ENCODE measurements around the gene ENTREP1. TPM values are rescaled to one million over a fixed set of nuclear protein-coding genes. Genes with fewer than 3 reads are reported as not detected.
A peak's percentile ranks its signal among the peaks of the same experiment; 100 is the strongest.
"Not testable (repeated sequence)": the region's sequence is repeated elsewhere in the genome, so short reads cannot be mapped to it uniquely, and the experiment has no call there.

Gene ENTREP1, protein sequence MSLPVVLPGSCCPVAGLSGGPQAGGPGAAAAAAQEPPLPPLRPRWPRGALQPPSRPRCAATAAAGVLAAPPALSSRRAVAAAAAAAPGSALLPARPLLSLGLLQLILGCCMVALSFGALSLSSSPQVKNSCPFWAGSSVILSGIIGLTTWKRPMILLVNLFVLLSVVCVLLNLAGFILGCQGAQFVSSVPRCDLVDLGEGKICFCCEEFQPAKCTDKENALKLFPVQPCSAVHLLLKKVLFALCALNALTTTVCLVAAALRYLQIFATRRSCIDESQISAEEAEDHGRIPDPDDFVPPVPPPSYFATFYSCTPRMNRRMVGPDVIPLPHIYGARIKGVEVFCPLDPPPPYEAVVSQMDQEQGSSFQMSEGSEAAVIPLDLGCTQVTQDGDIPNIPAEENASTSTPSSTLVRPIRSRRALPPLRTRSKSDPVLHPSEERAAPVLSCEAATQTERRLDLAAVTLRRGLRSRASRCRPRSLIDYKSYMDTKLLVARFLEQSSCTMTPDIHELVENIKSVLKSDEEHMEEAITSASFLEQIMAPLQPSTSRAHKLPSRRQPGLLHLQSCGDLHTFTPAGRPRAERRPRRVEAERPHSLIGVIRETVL
- 0.08 and 0.10 TPM in 2 replicates for total RNA-seq (2014; rRNA removed; shearing (Covaris generic))

DNA sequence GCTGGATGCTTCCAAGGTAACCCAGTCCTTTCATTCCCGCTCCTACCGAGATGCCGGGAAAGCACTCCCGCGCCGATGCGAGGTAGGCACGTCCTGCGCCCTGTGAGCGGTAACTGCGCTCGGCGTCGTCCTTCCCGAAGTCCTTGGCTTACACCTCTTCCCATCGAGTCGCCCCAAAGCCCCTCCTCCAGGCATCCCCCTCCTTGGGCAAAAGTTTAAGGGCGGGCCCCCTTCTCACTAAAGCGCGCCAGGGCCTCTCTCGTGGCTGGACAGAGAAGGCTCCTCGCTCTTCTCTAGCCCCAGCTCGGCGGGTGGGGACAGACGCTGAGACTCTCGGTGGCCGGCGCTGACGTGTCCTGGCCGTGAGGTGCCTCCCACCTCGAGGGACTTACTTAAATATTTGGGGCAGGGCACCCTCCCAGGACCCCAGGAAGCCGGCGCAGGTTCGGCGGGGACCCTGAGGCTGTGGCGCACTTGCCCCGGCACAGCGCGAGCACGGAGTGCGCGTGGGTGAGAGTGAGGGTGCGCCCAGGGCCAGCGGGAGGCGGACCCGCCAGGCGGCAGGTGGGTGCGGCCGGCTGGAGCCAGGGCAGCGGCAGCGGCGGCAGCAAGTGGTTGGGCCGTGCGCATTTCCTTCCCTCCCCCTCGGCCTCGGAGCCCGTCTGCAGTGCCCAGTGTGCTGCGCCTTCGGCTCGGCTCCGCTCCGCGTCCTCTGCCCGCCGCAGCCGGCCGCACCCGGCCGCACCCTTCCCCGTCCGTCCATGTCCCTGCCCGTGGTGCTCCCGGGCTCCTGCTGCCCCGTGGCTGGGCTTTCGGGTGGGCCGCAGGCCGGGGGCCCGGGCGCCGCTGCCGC is at the start of gene ENTREP1:
Gene ENTREP1, plus strand, starts transcription at position 667 of the 853 bp plus-strand sequence. Its CDS starts 95 bp downstream, at position 762.
- no peaks in the 10 kb centered on the region for H3K36me3 ChIP-seq
- no peak within 1 kb of the TSS for H3K27ac ChIP-seq
- H3K27me3 ChIP-seq = peaks cover 36% of the 10 kb centered on the region
- H3K4me3 ChIP-seq = peak within 1 kb of the TSS; percentile 54
- no peaks in the 10 kb centered on the region; the same call in 1 of the 2 replicates for H3K4me1 ChIP-seq
- DNase-seq = peak; percentile 53 to 63
- H3K9me3 ChIP-seq (replicated peaks) = no peaks in the 10 kb centered on the region

DNA sequence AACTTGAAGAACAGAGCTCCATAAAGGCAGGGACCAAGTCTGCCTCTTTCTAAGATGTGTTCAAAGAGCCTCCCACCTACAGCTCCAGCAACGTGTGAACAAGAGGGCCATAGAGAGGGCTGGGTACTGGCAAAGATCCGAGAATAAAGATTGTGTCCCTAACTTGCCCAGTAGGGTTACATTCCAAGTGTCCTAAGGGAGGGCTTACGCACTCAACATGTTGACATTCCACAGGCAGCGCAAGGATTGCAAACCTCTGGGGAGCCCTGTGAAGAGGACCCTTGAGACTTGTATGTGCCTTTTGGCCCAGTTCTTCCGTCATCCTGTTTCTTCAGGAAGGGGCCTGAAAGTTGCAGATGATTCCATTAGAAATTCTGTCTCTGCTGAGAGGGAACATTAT is 48.2 kb upstream of the ENTREP1 start:
- H3K27me3 ChIP-seq = no peaks in the 10 kb centered on the region
- no peak overlapping the region for H3K4me3 ChIP-seq
- DNase-seq = no peak
- H3K4me1 ChIP-seq = peaks cover 9% of the 10 kb centered on the region
- H3K9me3 ChIP-seq (replicated peaks) = no peaks in the 10 kb centered on the region; the same call in 1 of the 2 replicates
- no peak overlapping the region for H3K27ac ChIP-seq
- H3K36me3 ChIP-seq = no peaks in the 10 kb centered on the region

DNA sequence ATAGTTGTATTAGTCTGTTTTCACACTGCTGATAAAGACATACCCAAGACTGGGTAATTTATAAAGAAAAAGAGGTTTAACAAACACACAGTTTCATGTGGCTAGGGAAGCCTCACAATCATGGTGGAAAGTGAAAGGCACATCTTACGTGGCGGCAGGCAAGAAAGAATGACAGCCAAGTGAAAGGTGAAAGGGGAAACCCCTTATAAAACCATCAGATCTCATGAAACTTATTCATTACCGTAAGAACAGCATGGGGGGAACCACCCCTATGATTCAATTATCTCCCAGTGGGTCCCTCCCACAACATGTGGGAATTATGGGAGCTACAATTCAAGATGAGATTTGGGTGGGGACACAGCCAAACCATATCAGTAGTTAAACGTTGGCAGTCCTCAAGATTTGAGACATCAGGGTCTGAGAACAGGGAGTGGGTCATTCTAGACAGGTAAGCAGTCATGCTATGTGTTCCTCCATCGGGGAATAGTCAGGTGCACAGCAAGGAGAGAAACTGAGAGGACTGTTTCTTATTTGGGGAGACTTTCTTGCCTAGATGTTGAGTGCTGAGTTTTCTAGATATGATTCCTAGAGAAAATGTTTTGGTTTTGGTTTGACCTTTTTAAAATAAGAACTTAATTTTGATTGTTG is 45.8 kb upstream of the ENTREP1 start:
- no peaks in the 10 kb centered on the region for H3K4me1 ChIP-seq
- H3K27me3 ChIP-seq = no peaks in the 10 kb centered on the region
- H3K36me3 ChIP-seq = no peaks in the 10 kb centered on the region
- H3K4me3 ChIP-seq = no peak overlapping the region
- DNase-seq = no peak
- no peaks in the 10 kb centered on the region; the same call in 1 of the 2 replicates for H3K9me3 ChIP-seq (replicated peaks)
- H3K27ac ChIP-seq = no peak overlapping the region

DNA sequence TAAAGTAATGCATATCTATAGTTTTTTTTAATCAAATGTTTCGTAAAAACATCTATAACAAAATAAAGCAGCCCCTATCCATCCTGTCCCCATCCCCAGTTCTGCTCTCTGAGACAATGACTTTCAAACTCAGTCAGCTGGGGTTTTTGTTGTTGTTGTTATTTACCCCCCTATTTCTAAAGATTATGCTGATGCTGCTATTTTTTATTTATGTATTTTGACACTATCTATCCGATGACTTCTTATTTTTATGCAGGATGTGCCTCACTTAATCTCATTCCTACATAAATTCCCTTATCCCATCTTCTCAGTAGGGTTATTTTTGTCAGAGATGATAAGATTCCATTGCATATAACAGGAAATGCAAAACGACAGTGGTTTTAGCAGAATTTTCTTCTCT is 45.3 kb upstream of the ENTREP1 start:
- no peaks in the 10 kb centered on the region for H3K4me1 ChIP-seq
- H3K27me3 ChIP-seq = no peaks in the 10 kb centered on the region
- no peak overlapping the region for H3K4me3 ChIP-seq
- no peak overlapping the region for H3K27ac ChIP-seq
- H3K36me3 ChIP-seq = no peaks in the 10 kb centered on the region
- DNase-seq = no peak
- no peaks in the 10 kb centered on the region; the same call in 1 of the 2 replicates for H3K9me3 ChIP-seq (replicated peaks)

DNA sequence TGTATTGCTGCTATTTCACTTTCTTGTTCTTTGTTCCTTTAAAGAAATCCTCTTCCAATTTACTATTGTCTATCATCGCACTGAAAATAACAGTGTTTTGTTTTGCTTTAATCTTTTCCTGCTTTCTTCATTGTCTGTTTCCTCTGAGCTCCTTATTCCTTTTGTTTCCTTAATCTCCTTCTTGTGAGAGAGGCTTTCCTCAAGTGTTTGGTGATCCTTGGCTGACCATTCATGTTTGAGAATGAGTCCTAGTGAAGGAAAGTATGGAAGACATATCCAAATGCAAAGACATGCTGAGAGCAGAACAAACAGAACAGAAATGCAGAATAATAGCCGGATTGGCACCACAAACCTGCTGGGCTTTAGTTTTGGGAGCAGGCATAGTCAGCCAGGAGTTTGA is 42.0 kb upstream of the ENTREP1 start:
- H3K36me3 ChIP-seq = no peaks in the 10 kb centered on the region
- H3K4me3 ChIP-seq = no peak overlapping the region
- H3K27ac ChIP-seq = no peak overlapping the region
- no peaks in the 10 kb centered on the region for H3K9me3 ChIP-seq (replicated peaks)
- no peaks in the 10 kb centered on the region for H3K4me1 ChIP-seq
- no peak for DNase-seq
- H3K27me3 ChIP-seq = no peaks in the 10 kb centered on the region

DNA sequence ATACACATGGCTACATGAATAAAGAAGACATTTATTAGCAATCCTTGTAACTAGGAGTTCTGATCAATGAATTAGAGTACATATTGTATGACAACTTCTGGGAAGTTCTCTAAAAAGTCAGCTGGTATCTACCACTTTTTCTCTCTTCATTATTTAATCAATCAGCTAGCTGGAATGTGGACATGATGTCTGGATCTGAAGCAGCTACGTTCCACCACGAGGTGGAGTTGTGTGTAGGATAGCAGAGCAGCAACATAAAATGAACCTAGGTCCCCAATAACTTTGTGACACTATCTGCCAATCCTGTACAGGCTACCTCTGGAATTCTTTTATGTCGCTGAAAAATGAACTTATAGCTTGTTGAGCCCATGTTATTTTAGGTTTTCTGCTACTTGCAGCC is 32.9 kb upstream of the ENTREP1 start:
- Histone ChIP-seq H3K4me3 (no peak overlapping the region), H3K9me3 (replicated peaks) (no peaks in the 10 kb centered on the region; the same call in 1 of the 2 replicates), H3K4me1 (no peaks in the 10 kb centered on the region), H3K36me3 (no peaks in the 10 kb centered on the region), H3K27ac (no peak overlapping the region), H3K27me3 (no peaks in the 10 kb centered on the region)
- DNase-seq = no peak

DNA sequence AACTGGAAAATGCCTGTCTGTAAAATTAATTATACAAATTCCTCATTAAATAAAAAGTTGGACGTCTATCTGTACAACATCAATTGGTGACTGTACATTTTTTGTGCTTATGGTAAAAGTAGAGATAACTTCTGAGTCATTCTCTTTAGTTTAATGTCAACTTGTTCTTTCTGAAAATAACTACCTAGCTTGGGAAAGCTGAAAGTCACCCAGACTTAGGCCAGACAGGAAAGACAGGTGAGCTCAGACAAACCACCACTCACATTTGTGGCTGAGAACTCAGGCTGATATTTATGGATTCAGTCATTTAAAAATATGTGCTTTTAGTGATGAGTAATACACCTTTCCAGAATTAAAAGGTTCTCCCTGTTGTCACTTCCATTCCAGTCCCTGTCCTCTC is 31.9 kb upstream of the ENTREP1 start:
- no peaks in the 10 kb centered on the region for H3K4me1 ChIP-seq
- H3K27ac ChIP-seq = no peak overlapping the region
- no peak overlapping the region for H3K4me3 ChIP-seq
- H3K36me3 ChIP-seq = no peaks in the 10 kb centered on the region
- no peaks in the 10 kb centered on the region; the same call in 1 of the 2 replicates for H3K9me3 ChIP-seq (replicated peaks)
- DNase-seq = no peak
- H3K27me3 ChIP-seq = no peaks in the 10 kb centered on the region

DNA sequence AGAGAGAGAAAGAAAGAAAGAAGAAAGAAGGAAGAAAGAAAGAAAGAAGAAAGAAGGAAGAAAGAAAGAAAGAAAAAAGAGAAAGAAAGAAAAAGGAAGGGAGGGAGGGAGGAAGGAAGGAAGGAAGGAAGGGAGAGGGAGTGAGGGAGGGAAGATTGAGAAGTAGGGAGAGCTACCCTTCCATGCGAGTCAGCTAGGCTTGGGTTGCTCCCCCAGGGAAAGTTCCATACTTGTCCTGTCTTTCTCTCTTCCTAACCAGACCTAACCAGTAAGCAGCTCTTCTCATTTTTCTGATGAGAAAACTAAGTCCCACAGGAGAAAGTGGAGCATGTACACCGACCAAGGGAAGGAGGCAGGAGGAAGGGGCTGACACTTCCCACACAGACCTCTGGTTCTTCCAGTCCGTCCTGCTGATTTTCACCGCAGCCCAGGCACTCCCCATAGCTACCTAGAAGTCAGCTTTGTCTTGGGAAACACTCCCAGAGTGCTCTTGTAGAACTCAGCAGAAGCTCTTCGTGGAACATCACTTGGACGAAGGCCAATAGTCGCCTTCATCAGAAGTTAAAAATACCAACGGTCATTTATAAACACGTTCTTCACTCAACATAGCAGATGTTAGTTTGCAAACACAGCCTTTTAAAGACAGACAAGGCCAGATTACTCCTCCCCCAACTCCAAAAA is 29.0 kb upstream of the ENTREP1 start:
- Histone ChIP-seq H3K27me3 (no peaks in the 10 kb centered on the region), H3K4me3 (no peak overlapping the region), H3K36me3 (no peaks in the 10 kb centered on the region), H3K4me1 (no peaks in the 10 kb centered on the region), H3K9me3 (replicated peaks) (no peaks in the 10 kb centered on the region; the same call in 1 of the 2 replicates), H3K27ac (no peak overlapping the region)
- DNase-seq = no peak

DNA sequence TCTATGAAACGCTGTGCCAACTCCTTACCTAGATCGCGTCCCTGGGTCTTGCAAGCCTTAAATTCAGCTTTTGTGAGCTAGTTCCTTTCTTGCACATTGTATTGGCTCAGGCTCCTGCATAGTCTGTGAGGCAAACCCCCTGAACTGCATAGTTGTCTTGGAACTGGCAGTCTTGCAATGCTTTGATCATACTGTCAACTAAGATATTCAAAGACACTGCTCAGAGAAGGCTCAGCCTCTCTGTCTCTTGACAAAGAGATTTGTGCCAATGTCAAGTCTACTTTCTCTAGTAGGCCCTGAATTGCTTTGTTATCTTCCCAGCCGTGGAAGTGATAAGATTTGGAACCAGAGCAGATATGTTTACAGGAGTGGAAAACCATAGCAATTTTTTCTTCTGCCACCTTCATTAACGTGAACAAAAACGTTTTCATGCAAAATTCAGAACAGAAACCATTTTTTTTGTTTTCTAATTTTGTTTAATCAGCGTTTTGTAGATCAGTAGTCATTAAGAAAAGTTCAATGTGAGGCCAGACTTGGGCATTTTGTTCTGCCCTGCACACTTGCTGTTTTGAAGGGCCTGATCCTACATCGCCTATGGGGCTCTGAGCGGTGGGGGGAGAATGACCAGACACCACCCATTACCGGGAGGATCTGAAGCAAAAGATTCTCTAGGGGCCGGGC is 27.6 kb upstream of the ENTREP1 start:
- Histone ChIP-seq H3K27ac (no peak overlapping the region), H3K27me3 (no peaks in the 10 kb centered on the region), H3K9me3 (replicated peaks) (no peaks in the 10 kb centered on the region; the same call in 1 of the 2 replicates), H3K4me1 (no peaks in the 10 kb centered on the region), H3K4me3 (no peak overlapping the region), H3K36me3 (no peaks in the 10 kb centered on the region)
- no peak for DNase-seq

DNA sequence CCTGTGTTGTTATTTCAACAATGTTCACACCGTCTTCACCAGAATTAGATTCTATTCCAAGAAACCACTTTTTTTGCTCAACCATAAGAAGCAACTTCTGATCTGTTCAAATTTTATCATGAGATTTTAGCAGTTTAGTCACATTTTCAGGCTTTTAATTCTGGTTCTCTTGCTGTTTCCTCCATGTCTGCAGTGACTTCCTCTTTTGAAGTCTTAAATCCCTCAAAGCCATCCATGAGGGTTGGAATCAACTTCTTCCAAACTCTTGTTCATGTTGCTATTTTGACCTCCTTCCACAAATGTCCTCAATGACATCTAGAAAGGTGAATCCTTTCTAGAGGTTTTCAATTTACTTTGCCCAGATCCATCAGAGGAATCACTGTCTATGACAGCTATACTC is 25.7 kb upstream of the ENTREP1 start:
- no peaks in the 10 kb centered on the region for H3K27me3 ChIP-seq
- H3K4me3 ChIP-seq = no peak overlapping the region
- H3K36me3 ChIP-seq = no peaks in the 10 kb centered on the region
- H3K27ac ChIP-seq = no peak overlapping the region
- no peak for DNase-seq
- H3K4me1 ChIP-seq = no peaks in the 10 kb centered on the region
- peaks cover 3% of the 10 kb centered on the region; the same call in 1 of the 2 replicates for H3K9me3 ChIP-seq (replicated peaks)

DNA sequence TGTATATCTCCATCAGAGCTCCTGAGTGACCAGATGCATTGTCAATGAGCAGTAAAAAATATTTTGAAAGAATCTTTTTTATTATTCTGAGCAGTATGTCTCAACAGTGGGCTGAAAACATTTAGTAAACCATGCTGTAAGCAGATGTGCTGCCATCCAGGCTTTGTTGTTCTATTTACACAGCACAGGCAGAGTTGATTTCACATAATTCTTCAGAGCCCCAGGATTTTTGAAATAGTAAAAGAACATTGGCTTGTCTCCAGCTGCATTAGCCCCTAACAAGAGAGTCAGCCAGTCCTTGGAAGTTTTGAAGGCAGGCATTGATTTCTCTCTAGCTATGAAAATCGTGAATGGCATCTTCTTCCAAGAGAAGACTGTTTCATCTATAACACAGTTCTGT is 25.2 kb upstream of the ENTREP1 start:
- Histone ChIP-seq H3K27me3 (no peaks in the 10 kb centered on the region), H3K4me3 (no peak overlapping the region), H3K4me1 (no peaks in the 10 kb centered on the region), H3K27ac (no peak overlapping the region), H3K36me3 (no peaks in the 10 kb centered on the region), H3K9me3 (replicated peaks) (peaks cover 3% of the 10 kb centered on the region; the same call in 1 of the 2 replicates)
- DNase-seq = no peak

DNA sequence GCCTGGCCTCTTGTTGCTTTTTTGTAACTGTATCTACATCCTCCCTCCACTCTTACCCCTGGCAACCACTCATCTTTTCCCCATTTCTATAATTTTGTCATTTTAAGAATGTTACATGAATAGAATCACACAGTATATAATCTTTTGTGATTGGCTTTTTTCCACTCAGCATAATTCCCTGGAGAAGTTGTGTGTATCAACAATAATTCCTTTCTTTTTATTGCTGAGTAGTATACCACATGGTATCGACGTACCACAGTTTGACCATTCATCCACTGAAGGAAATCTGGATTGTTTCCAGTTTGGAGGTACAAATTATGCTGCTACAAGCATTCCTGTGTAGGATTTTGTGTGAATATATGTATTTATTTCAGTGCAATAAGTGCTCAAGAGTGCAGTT is 21.7 kb upstream of the ENTREP1 start:
- H3K9me3 ChIP-seq (replicated peaks) = 0 out of 2 replicates have a peak, but pooled peaks cover 3% of the 10 kb centered on the region
- H3K4me3 ChIP-seq = no peak overlapping the region
- DNase-seq = no peak
- no peaks in the 10 kb centered on the region for H3K36me3 ChIP-seq
- H3K27ac ChIP-seq = no peak overlapping the region
- no peaks in the 10 kb centered on the region for H3K27me3 ChIP-seq
- H3K4me1 ChIP-seq = no peaks in the 10 kb centered on the region

DNA sequence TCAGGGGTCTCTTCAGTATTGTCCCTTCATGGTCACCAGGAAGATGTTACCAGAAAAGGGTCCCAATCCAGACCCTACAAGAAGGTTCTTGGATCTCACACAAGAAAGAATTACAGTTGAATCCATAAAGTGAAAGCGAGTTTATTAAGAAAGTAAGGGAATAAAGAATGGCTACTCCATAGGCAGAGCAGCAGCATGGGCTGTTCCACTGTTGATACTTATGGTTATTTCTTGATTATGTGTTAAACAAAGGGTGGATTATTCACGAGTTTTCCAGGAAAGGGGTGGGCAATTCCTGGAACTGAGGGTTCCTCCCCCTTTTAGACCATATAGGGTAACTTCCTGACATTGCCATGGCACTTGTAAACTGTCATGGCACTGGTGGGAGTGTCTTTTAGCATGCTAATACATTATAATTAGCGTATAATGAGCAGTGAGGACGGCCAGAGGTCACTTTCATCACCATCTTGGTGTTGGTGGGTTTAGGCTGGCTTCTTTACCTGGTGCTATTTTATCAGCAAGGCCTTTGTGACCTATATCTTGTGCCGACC is 18.0 kb upstream of the ENTREP1 start:
- not testable (repeated sequence) for H3K27ac ChIP-seq; DNase-seq; H3K36me3 ChIP-seq; H3K4me1 ChIP-seq; H3K27me3 ChIP-seq; H3K9me3 ChIP-seq (replicated peaks); H3K4me3 ChIP-seq
